BLaER1 (cell line): ENCODE data around the gene SCN4A.
A peak's percentile ranks its signal among the peaks of the same experiment; 100 is the strongest.
"Not testable (repeated sequence)": the region's sequence is repeated elsewhere in the genome, so short reads cannot be mapped to it uniquely, and the experiment has no call there.

Experiments
- H3K27ac ChIP-seq: shearing (Covaris generic); formaldehyde crosslinking; 2 replicates; pipeline ENCODE4 v1.8.1; 2022
- H3K27me3 ChIP-seq: shearing (Covaris generic); formaldehyde crosslinking; 2 replicates; pipeline ENCODE4 v1.8.1; 2022
- H3K36me3 ChIP-seq: shearing (Covaris generic); formaldehyde crosslinking; 2 replicates; pipeline ENCODE4 v1.8.1; 2022
- H3K4me1 ChIP-seq: shearing (Covaris generic); formaldehyde crosslinking; 2 replicates; pipeline ENCODE4 v1.8.1; 2022
- H3K4me2 ChIP-seq: shearing (Covaris generic); formaldehyde crosslinking; 2 replicates; pipeline ENCODE4 v1.8.1; 2022
- H3K4me3 ChIP-seq: shearing (Covaris generic); formaldehyde crosslinking; 2 replicates; pipeline ENCODE4 v1.8.1; 2022
- H3K9ac ChIP-seq: shearing (Covaris generic); formaldehyde crosslinking; 2 replicates; pipeline ENCODE4 v1.8.1; 2022
- H3K9me3 ChIP-seq: shearing (Covaris generic); formaldehyde crosslinking; 2 replicates; pipeline ENCODE4 v1.8.1; 2022
- H4K20me1 ChIP-seq: shearing (Covaris generic); formaldehyde crosslinking; 2 replicates; pipeline ENCODE4 v1.8.1; 2022
- Cebpa-rat ChIP-seq: shearing (Covaris generic); IDR thresholded peaks from 2 replicates; pipeline ENCODE4 v1.8.1; 2022

The SCN4A gene

GRCh38 chr17:63929860-63930766 lies 42.6 kb downstream of the SCN4A start:
- H3K27ac ChIP-seq = peak overlapping the region; percentile 97
- H4K20me1 ChIP-seq = peaks cover 39% of the 10 kb centered on the region
- H3K4me2 ChIP-seq = peak overlapping the region; percentile 99
- H3K9me3 ChIP-seq = no peaks in the 10 kb centered on the region
- H3K4me3 ChIP-seq = peak overlapping the region; percentile 90
- H3K27me3 ChIP-seq = no peaks in the 10 kb centered on the region
- peaks cover 30% of the 10 kb centered on the region for H3K36me3 ChIP-seq
- no peak for TF ChIP-seq Cebpa-rat
- H3K4me1 ChIP-seq = peaks cover 88% of the 10 kb centered on the region
- H3K9ac ChIP-seq = peak overlapping the region; percentile 94

GRCh38 chr17:63928966-63929695 lies 43.6 kb downstream of the SCN4A start:
- H3K4me3 ChIP-seq = peak overlapping the region; percentile 90
- H3K4me2 ChIP-seq = peak overlapping the region; percentile 99
- H3K27ac ChIP-seq = peak overlapping the region; percentile 97
- H3K9ac ChIP-seq = peak overlapping the region; percentile 94
- peaks cover 39% of the 10 kb centered on the region for H4K20me1 ChIP-seq
- no peaks in the 10 kb centered on the region for H3K9me3 ChIP-seq
- H3K4me1 ChIP-seq = peaks cover 88% of the 10 kb centered on the region
- H3K36me3 ChIP-seq = peaks cover 30% of the 10 kb centered on the region
- TF ChIP-seq Cebpa-rat = no peak
- no peaks in the 10 kb centered on the region for H3K27me3 ChIP-seq

DNA sequence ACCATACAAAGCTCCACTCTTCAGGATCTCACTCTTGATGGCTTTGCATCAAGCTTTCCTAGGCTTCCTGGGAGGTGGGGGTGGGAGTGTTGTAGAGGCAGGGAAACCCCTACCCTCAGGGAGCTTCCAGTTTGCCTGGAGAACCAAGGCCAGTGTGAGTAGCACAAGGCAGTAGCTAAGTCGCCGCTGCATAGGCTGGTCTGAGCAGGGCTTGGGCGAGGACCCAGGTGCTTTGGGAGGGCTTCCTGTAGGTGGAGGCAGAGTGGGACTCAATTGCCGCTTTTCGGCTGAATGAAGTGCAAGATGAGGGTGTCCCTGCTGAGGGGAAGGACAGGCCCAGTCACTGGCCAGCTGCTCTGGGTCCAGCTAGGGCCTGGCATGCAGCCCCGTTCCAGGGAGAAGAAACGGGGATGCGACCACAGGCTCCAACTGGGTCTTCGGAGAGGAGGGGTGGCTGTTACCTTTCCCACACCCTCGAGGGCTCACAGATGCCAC lies 44.5 kb downstream of the SCN4A start:
- peaks cover 30% of the 10 kb centered on the region for H3K36me3 ChIP-seq
- peak overlapping the region; percentile 90 for H3K4me3 ChIP-seq
- TF ChIP-seq Cebpa-rat = no peak

GRCh38 chr17:63927464-63928171 lies 45.1 kb downstream of the SCN4A start:
- Histone ChIP-seq H3K9me3 (no peaks in the 10 kb centered on the region), H3K36me3 (peaks cover 30% of the 10 kb centered on the region), H3K4me1 (peaks cover 88% of the 10 kb centered on the region), H3K4me3 (peak overlapping the region; percentile 90), H3K9ac (peak overlapping the region; percentile 73), H3K27ac (peak overlapping the region; percentile 97), H3K27me3 (no peaks in the 10 kb centered on the region), H4K20me1 (peaks cover 39% of the 10 kb centered on the region), H3K4me2 (peak overlapping the region; percentile 99)
- TF ChIP-seq Cebpa-rat = no peak

More for the DNA sequence above, 44.5 kb downstream of the SCN4A start:
- H3K27ac ChIP-seq = peak overlapping the region; percentile 97
- H3K4me2 ChIP-seq = peak overlapping the region; percentile 99
- no peaks in the 10 kb centered on the region for H3K9me3 ChIP-seq
- no peaks in the 10 kb centered on the region for H3K27me3 ChIP-seq
- H3K4me1 ChIP-seq = peaks cover 88% of the 10 kb centered on the region
- H3K9ac ChIP-seq = peak overlapping the region; percentile 94
- peaks cover 39% of the 10 kb centered on the region for H4K20me1 ChIP-seq

DNA sequence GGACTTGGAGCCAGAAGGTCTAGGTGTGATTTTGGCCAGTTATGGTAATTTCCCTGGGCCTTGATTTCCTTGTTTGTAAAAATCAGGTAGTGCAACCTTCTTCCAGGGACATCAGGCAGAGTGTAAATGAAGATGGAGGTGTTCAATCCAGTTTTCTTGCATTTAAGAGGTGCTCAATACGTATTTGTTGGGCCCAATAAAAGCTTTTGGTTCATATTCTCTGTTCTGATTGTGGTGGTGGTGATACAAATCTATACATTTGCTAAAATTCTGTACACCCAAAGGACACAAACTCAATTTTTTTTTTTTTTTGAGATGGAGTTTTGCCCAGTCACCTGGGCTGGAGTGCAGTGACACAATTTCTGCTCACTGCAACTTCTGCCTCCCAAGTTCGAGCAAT lies 46.6 kb downstream of the SCN4A start:
- no peak for TF ChIP-seq Cebpa-rat
- Histone ChIP-seq H3K36me3 (peaks cover 30% of the 10 kb centered on the region), H3K4me2 (peak overlapping the region; percentile 99), H3K4me3 (peak overlapping the region; percentile 90; the same call in 1 of the 2 replicates), H4K20me1 (peaks cover 36% of the 10 kb centered on the region), H3K9me3 (no peaks in the 10 kb centered on the region), H3K4me1 (peaks cover 95% of the 10 kb centered on the region), H3K27me3 (no peaks in the 10 kb centered on the region), H3K9ac (peak overlapping the region; percentile 73), H3K27ac (peak overlapping the region; percentile 97)

DNA sequence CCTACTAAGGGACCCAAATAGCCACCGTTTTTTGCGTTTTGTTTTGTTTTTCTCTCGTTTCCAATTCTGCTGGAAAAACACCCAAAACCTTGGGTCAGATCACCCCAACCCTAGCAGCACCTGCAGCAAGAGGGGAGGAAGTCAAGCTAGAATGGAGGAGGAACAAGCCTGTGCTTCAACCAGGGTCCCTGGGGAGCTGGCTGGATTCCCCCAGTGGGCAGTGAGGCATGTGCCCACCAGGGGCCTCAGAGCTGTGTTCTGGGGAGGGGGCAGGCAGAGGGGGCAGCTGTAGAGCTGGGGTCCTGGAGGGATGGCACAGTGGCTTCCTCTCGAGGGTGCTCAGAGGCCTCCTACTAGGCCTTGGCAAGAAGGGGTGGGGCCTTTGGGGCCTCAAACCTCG lies 47.1 kb downstream of the SCN4A start:
- Histone ChIP-seq H3K27me3 (no peaks in the 10 kb centered on the region), H3K27ac (peak overlapping the region; percentile 97), H3K9ac (peak overlapping the region; percentile 73), H4K20me1 (peaks cover 31% of the 10 kb centered on the region), H3K4me2 (peak overlapping the region; percentile 99), H3K9me3 (no peaks in the 10 kb centered on the region), H3K36me3 (peaks cover 29% of the 10 kb centered on the region), H3K4me1 (peaks cover 96% of the 10 kb centered on the region), H3K4me3 (no peak overlapping the region; the same call in none of the 2 replicates)
- no peak for TF ChIP-seq Cebpa-rat

- Histone ChIP-seq H3K4me2 (peak overlapping the region; percentile 99), H3K4me1 (peaks cover 88% of the 10 kb centered on the region), H3K27ac (peak overlapping the region; percentile 66)
- not testable (repeated sequence) for H3K9ac ChIP-seq, H4K20me1 ChIP-seq, H3K27me3 ChIP-seq, H3K36me3 ChIP-seq, H3K4me3 ChIP-seq, H3K9me3 ChIP-seq
Measured at GRCh38 chr17:63922402-63922801, 50.3 kb downstream of the SCN4A start.

DNA sequence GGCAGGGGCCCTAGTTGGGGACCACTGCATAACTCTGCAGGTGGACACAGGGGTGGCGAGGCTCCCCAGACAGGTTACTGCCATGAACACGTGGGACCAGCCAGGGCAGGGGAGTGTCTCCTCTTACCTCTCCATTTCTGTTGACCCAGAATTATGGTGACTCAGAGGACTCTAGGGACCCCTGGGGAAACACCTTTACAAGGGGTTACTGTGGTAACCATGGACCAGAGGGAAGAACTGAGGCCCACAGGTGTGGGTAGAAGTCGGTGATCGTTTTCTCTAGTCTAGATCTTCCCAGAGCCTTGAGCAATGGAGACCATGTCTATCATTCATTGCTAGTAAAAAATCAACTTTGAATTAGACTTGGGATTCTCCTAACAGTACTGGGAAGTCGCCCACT lies 51.9 kb downstream of the SCN4A start:
- not testable (repeated sequence) for H3K36me3 ChIP-seq, H3K9me3 ChIP-seq, H3K4me3 ChIP-seq, H3K27me3 ChIP-seq, H3K9ac ChIP-seq, H4K20me1 ChIP-seq
- Histone ChIP-seq H3K4me2 (peak overlapping the region; percentile 54), H3K27ac (peak overlapping the region; percentile 35), H3K4me1 (peaks cover 83% of the 10 kb centered on the region)

DNA sequence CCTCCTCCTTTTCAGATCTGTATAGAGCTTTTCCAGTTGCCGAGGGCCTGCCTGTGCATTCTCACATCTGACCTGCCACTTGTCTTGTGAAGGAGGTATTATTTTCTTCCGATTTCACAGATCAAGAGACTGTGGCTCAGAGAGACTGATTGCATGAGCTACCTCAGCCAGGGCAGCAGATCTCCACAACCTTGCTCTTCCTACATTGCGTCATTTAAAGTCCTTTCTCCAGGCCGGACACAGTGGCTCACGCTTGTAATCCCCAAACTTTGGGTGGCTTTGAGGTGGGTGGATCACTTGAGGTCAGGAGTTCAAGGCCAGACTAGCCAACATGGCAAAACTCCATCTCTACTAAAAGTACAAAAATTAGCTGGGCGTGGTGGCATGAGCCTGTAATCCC lies 52.7 kb downstream of the SCN4A start:
- H3K27ac ChIP-seq = 0 out of 2 replicates have a peak overlapping the region, but pooled peaks have one; percentile 35
- not testable (repeated sequence) for H3K27me3 ChIP-seq, H3K9ac ChIP-seq, H4K20me1 ChIP-seq, H3K36me3 ChIP-seq, H3K4me3 ChIP-seq, H3K9me3 ChIP-seq
- H3K4me2 ChIP-seq = peak overlapping the region; percentile 54
- peaks cover 82% of the 10 kb centered on the region for H3K4me1 ChIP-seq
